ENCODE results near the gene ELMO1.

The ELMO1 gene

GRCh38 chr7:36942955-36943354 is 505.7 kb downstream of the ELMO1 start:
- in situ Hi-C loops (cut with HindIII; ENCODE audit: low sequenced_read_pairs) = no loop called here
- DNase-seq (ENCODE audit: low read depth) = no peak
- H3K4me3 ChIP-seq (ENCODE audit: low read depth, low read length) = no peak overlapping the region
- TF ChIP-seq CTCF (IDR thresholded peaks at IDR 0.05; ENCODE audit: low read depth, low read length, missing control alignments) = no peak

- no peak overlapping the region for H3K4me3 ChIP-seq (ENCODE audit: low read depth, low read length)
- in situ Hi-C loops (cut with HindIII; ENCODE audit: low sequenced_read_pairs) = no loop called here
- no peak for DNase-seq (ENCODE audit: low read depth)
- no peak for TF ChIP-seq CTCF (IDR thresholded peaks at IDR 0.05; ENCODE audit: low read depth, low read length, missing control alignments)
Observed at GRCh38 chr7:36942541-36942940, 506.1 kb downstream of the ELMO1 start.

GRCh38 chr7:36942025-36942424 is 506.6 kb downstream of the ELMO1 start:
- no peak for DNase-seq (ENCODE audit: low read depth)
- no peak for TF ChIP-seq CTCF (IDR thresholded peaks at IDR 0.05; ENCODE audit: low read depth, low read length, missing control alignments)
- in situ Hi-C loops (cut with HindIII; ENCODE audit: low sequenced_read_pairs) = no loop called here
- H3K4me3 ChIP-seq (ENCODE audit: low read depth, low read length) = no peak overlapping the region

- no peak for TF ChIP-seq CTCF (IDR thresholded peaks at IDR 0.05; ENCODE audit: low read depth, low read length, missing control alignments)
- in situ Hi-C loops (cut with HindIII; ENCODE audit: low sequenced_read_pairs) = no loop called here
- H3K4me3 ChIP-seq (ENCODE audit: low read depth, low read length) = no peak overlapping the region
- no peak for DNase-seq (ENCODE audit: low read depth)
Observed at GRCh38 chr7:36941359-36941758, 507.3 kb downstream of the ELMO1 start.

DNA sequence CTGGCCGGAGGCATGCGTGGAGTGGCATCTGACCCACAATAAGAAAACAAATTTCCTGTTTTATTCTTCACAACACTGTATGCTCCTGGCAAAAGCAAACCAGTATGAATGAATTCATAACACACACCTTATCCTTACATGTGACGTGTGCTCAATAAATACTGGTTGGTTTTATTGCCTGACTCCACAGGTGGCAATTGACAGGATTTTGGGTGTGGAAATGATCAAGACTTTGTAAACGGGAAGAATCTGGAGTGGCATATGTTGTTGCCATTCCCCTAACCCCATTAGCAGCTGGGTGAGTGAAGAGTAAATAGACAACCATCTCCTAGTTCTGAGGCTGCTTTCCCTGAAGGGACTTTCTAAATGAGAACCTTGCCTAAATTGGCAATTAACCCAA is 508.8 kb downstream of the ELMO1 start:
- in situ Hi-C loops (cut with HindIII; ENCODE audit: low sequenced_read_pairs) = no loop called here
- no peak overlapping the region for H3K4me3 ChIP-seq (ENCODE audit: low read depth, low read length)

DNA sequence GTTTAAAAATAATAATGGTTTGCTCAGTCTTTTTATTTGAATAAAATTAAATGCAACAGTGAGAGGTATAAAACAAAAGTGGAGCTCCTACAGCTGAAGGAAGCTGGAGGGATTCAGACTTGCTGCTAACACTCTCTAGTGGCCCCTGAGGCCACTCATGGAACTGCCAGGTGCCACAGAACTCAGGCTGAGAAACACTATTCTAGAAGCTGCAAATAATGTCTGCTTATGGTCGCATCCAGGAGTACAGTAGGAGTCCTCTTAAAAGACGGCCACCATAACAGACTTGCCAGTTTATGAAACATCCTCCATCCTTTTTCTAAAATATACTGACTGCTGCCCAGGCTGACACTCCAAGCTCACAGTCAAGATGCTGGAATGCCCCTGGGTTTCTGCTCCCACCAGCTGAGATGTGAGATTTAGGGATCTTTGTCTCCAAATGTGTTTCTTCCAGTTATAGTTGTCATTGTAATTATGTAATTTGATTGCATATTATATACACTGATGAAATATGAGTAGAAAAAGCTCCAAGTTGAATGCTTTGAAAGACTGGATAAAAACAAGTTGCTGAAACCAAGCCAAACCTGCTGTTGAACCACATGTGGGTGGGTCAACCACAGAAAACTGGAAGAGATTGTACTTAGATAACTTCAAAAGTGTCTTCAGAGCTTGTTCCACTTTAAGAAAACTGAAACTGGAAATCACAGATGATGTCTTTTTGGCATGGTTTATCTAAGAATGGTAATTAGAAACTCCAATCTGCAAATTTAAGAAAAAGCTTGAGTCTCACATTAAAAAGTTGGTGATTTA is 510.7 kb downstream of the ELMO1 start:
- in situ Hi-C loops (cut with HindIII; ENCODE audit: low sequenced_read_pairs) = no loop called here
- no peak overlapping the region for H3K4me3 ChIP-seq (ENCODE audit: low read depth, low read length)
- TF ChIP-seq CTCF (IDR thresholded peaks at IDR 0.05; ENCODE audit: low read depth, low read length, missing control alignments) = no peak
- no peak for DNase-seq (ENCODE audit: low read depth)

More for the DNA sequence above, 508.8 kb downstream of the ELMO1 start:
- TF ChIP-seq CTCF (IDR thresholded peaks at IDR 0.05; ENCODE audit: low read depth, low read length, missing control alignments) = no peak
- no peak for DNase-seq (ENCODE audit: low read depth)

All from astrocyte of the cerebellum (primary cell).